ENCODE measurements around the gene BTAF1.

BTAF1 gene

DNA sequence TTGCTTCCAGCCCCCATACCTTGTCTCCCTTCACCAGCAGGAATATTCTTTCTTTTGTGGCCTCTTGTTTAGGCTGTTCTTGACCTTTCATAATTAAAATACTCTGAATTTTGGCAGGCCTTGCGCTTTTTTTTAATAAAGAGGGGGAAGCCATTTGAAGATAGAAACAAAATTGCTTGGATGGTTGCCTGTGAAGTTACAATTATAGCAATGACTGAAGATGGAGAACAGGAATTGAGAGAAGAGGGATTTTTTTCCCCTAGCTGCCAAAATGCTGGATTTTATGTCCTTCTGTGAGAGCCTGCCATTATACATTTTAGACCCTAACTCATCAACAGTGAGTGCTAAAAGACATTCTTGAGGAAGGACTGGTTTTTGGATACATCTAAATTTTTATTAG is 39.0 kb upstream of the BTAF1 start:
- no peak for DNase-seq
- Histone ChIP-seq H3K4me1 (ENCODE audit: control extremely low read depth in 1 of 4, control insufficient read depth in 4 of 4, insufficient read depth in 4 of 4, low read length in 3 of 4) (peaks cover 7 to 13% (median 12%) of the 10 kb centered on the region in 4 experiments), H3K27ac (ENCODE audit: insufficient read depth in 1 of 2, low read depth in 1 of 2, low read length in 2 of 2, poor library complexity in 1 of 2, severe bottlenecking in 2 of 2) (no peak overlapping the region), H3K4me3 (ENCODE audit: control insufficient read depth in 1 of 7, extremely low read depth in 1 of 7, insufficient read depth in 4 of 7, low read depth in 2 of 7, low read length in 6 of 7) (no peak overlapping the region), H3K9me3 (ENCODE audit: control extremely low read depth in 1 of 5, control insufficient read depth in 4 of 5, insufficient read depth in 2 of 5, low read depth in 1 of 5, low read length in 4 of 5) (peaks cover 0 to 2% (median 0%) of the 10 kb centered on the region in 5 experiments), H3K27me3 (replicated peaks in 2 of 5; ENCODE audit: control insufficient read depth in 4 of 5, insufficient read depth in 5 of 5, low read length in 4 of 5) (peaks cover 2 to 29% (median 8%) of the 10 kb centered on the region in 5 experiments), H3K36me3 (ENCODE audit: control insufficient read depth in 4 of 4, insufficient read depth in 4 of 4, low read length in 3 of 4) (no peaks in the 10 kb centered on the region)
- ChIA-PET POLR2A (no interaction called here), CTCF (interaction anchor here (0.6 to 1.5 kb wide), 3 partner anchors 14 to 28 kb away, joined by 3 to 4 read pairs (median 3); no protein-coding TSS in a partner anchor)
- 100% methylated on average over 1 of the region's 1 CpG for WGBS (ENCODE audit: insufficient coverage)

DNA sequence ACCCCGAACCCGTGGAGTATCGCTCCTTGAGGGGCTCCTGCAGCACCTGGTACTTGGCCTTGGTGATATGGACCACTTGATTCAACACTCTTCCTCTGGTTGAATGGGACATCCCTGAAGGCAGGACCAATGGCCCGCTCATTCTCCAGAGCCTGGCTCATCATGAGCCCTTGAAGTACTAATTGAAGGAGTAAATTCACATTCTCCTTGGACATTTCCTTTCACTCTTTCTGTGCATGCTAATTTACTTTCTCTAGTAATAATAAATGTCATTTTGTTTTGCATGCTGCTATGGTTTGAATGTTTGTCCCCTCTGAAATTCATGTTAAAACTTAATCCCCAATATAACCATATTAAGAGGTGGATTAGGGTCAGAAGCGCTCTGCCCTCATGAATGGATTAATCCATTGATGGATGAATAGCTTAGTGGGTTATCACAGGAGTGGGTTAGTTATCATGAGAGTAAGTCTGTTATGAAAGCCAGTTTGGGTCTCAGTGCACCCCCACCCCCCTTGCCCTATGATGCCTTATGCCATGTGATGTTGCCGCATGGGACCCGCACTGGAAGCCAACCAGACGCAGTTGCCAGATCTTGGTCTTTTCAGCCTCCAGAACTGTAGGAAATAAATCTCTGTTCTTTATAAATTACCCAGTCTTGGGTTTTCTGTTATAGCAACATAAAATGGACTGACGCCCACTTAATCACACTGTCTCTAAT is 38.0 kb upstream of the BTAF1 start:
- H3K9me3 ChIP-seq (ENCODE audit: control extremely low read depth in 1 of 5, control insufficient read depth in 4 of 5, insufficient read depth in 2 of 5, low read depth in 1 of 5, low read length in 4 of 5): peaks cover 0 to 2% (median 0%) of the 10 kb centered on the region in 5 experiments
- 98% methylated on average over 3 of the region's 9 CpGs for WGBS (ENCODE audit: insufficient coverage)
- peaks cover 2 to 36% (median 11%) of the 10 kb centered on the region in 5 experiments for H3K27me3 ChIP-seq (replicated peaks in 2 of 5; ENCODE audit: control insufficient read depth in 4 of 5, insufficient read depth in 5 of 5, low read length in 4 of 5)
- ChIA-PET CTCF (interaction anchor here (1.5 kb wide), 1 partner anchor 27 kb away, joined by 4 read pairs; no protein-coding TSS in a partner anchor), POLR2A (interaction anchor here (0.6 kb wide), 1 partner anchor 581 kb away, joined by 3 read pairs; no protein-coding TSS in a partner anchor)
- DNase-seq: no peak
- H3K4me1 ChIP-seq (ENCODE audit: control extremely low read depth in 1 of 4, control insufficient read depth in 4 of 4, insufficient read depth in 4 of 4, low read length in 3 of 4): peaks cover 7 to 13% (median 12%) of the 10 kb centered on the region in 4 experiments
- H3K36me3 ChIP-seq (ENCODE audit: control insufficient read depth in 4 of 4, insufficient read depth in 4 of 4, low read length in 3 of 4): no peaks in the 10 kb centered on the region
- H3K4me3 ChIP-seq (ENCODE audit: control insufficient read depth in 1 of 7, extremely low read depth in 1 of 7, insufficient read depth in 4 of 7, low read depth in 2 of 7, low read length in 6 of 7): no peak overlapping the region
- no peak overlapping the region for H3K27ac ChIP-seq (ENCODE audit: insufficient read depth in 1 of 2, low read depth in 1 of 2, low read length in 2 of 2, poor library complexity in 1 of 2, severe bottlenecking in 2 of 2)

DNA sequence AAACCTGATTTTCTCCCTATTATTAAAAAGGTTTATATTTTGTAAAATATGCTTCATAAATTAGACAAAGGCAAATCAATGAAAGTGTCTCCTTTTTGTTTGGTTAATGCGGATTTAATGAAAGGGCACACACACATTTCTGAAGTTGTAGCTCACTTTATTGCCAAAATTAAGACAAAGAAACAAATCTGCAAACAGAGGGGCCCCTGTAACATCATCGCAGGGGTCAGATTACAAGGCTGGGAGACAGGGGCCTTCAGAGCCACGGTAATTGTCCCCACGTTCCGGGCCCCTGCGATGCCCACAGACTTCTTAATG is 36.7 kb upstream of the BTAF1 start:
- WGBS (ENCODE audit: insufficient coverage): 11% methylated on average over 2 of the region's 6 CpGs
- H3K4me1 ChIP-seq (ENCODE audit: control extremely low read depth in 1 of 4, control insufficient read depth in 4 of 4, insufficient read depth in 4 of 4, low read length in 3 of 4): peaks cover 7 to 13% (median 12%) of the 10 kb centered on the region in 4 experiments
- DNase-seq: no peak
- peaks cover 2 to 37% (median 11%) of the 10 kb centered on the region in 5 experiments for H3K27me3 ChIP-seq (replicated peaks in 2 of 5; ENCODE audit: control insufficient read depth in 4 of 5, insufficient read depth in 5 of 5, low read length in 4 of 5)
- CTCF ChIA-PET: interaction anchor here (0.8 kb wide), 1 partner anchor 88 kb away, joined by 3 read pairs; no protein-coding TSS in a partner anchor
- no peaks in the 10 kb centered on the region for H3K36me3 ChIP-seq (ENCODE audit: control insufficient read depth in 4 of 4, insufficient read depth in 4 of 4, low read length in 3 of 4)
- H3K4me3 ChIP-seq (ENCODE audit: control insufficient read depth in 1 of 7, extremely low read depth in 1 of 7, insufficient read depth in 4 of 7, low read depth in 2 of 7, low read length in 6 of 7): peak overlapping the region in 5 of 7 experiments; percentile 57 to 75 (median 68)
- no peak overlapping the region for H3K27ac ChIP-seq (ENCODE audit: insufficient read depth in 1 of 2, low read depth in 1 of 2, low read length in 2 of 2, poor library complexity in 1 of 2, severe bottlenecking in 2 of 2)
- H3K9me3 ChIP-seq (ENCODE audit: control extremely low read depth in 1 of 5, control insufficient read depth in 4 of 5, insufficient read depth in 2 of 5, low read depth in 1 of 5, low read length in 4 of 5): no peaks in the 10 kb centered on the region
- POLR2A ChIA-PET: no interaction called here

DNA sequence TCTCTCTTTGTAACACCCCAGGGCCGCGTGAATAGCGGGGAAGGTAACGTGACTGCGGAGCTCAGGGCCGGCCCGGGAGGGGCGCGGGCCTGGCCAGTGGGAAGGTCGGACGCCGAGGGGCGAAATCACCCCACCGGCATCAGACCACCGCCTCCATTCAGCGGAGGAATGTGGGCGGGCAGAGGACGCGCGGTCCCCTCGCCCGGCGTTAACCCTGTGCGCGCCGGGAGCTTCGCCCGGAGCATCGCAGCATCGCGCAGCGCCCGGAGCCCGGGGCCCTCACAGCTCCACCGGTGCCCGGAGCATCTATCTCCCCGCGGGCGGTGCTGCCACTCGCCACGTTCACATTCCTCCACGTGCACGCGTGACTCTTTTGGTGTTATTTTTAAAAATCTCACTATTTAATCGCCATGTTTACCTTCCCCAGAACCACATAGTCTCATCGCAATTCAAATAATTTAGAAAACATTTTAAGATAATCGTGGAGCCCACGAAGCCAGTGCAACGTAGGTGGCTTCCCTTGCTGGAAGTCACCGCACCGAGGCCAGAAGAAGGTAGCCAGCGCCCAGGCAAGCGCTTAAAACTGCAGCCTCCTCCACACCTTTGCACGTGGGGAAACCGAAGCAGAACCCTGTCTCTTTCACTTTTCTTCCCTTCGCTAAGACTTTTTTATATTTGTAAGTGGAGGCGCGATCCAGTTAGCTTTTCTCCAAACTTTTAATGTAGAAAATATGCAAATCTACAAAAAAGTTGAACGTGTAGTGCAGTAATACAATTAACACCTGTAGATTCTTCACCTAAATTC is 36.1 kb upstream of the BTAF1 start:
- CTCF ChIA-PET: interaction anchor here (0.8 kb wide), 1 partner anchor 88 kb away, joined by 3 read pairs; no protein-coding TSS in a partner anchor
- Histone ChIP-seq H3K27me3 (replicated peaks in 2 of 5; ENCODE audit: control insufficient read depth in 4 of 5, insufficient read depth in 5 of 5, low read length in 4 of 5) (peaks cover 2 to 37% (median 11%) of the 10 kb centered on the region in 5 experiments), H3K4me3 (ENCODE audit: control insufficient read depth in 1 of 7, extremely low read depth in 1 of 7, insufficient read depth in 4 of 7, low read depth in 2 of 7, low read length in 6 of 7) (peak overlapping the region in 6 of 7 experiments; percentile 57 to 75 (median 69)), H3K27ac (ENCODE audit: insufficient read depth in 1 of 2, low read depth in 1 of 2, low read length in 2 of 2, poor library complexity in 1 of 2, severe bottlenecking in 2 of 2) (no peak overlapping the region), H3K4me1 (ENCODE audit: control extremely low read depth in 1 of 4, control insufficient read depth in 4 of 4, insufficient read depth in 4 of 4, low read length in 3 of 4) (peaks cover 7 to 13% (median 12%) of the 10 kb centered on the region in 4 experiments), H3K9me3 (ENCODE audit: control extremely low read depth in 1 of 5, control insufficient read depth in 4 of 5, insufficient read depth in 2 of 5, low read depth in 1 of 5, low read length in 4 of 5) (no peaks in the 10 kb centered on the region), H3K36me3 (ENCODE audit: control insufficient read depth in 4 of 4, insufficient read depth in 4 of 4, low read length in 3 of 4) (no peaks in the 10 kb centered on the region)
- POLR2A ChIA-PET: interaction anchor here (0.6 kb wide), 1 partner anchor 51 kb away, joined by 3 read pairs; no protein-coding TSS in a partner anchor
- peak; percentile 21 to 58 (median 29) for DNase-seq
- WGBS (ENCODE audit: insufficient coverage): 0% methylated on average over 36 of the region's 59 CpGs

DNA sequence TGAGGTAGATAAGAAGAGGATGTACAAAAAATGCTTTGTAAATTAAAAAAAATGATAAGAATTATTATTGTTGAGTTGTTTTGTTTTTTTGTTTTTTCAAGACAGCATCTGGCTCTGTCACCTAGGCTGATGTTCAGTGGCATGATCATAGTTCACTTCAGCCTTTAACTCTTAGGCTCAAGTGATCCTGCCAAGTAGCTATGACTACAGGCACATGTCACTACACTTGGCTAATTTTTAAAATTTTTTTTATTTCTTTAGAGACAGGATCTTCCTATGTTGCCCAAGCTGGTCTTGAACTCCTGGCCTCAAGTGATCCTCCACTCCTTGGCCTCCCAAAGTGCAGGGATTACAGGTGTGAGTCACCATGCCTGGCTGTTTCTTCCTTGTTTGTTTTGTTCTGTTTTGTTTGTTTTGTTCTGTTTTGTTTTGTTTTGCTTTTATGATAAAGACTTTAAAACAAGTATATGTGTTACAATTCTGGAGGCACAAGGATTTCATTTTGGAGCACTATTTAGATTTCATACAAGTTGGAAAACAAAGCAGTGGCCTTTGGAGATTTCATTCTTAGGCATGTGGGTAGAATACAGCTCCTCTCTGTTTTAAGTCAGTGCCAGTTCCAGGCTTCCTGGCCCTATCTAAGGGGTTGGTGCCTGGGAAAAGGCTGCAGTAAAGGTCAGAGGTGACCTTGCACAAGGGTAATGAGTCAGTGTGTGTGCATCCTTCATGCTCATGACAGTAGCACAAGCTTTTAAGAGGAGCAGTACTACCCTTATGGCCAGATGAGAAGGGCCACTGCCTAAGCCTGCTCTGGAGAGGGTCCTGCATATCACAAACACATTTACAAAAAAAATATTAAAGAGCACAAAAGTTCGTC is 32.2 kb upstream of the BTAF1 start:
- peaks cover 2 to 32% (median 11%) of the 10 kb centered on the region in 5 experiments for H3K27me3 ChIP-seq (replicated peaks in 2 of 5; ENCODE audit: control insufficient read depth in 4 of 5, insufficient read depth in 5 of 5, low read length in 4 of 5)
- no peaks in the 10 kb centered on the region for H3K9me3 ChIP-seq (ENCODE audit: control extremely low read depth in 1 of 5, control insufficient read depth in 4 of 5, insufficient read depth in 2 of 5, low read depth in 1 of 5, low read length in 4 of 5)
- H3K27ac ChIP-seq (ENCODE audit: insufficient read depth in 1 of 2, low read depth in 1 of 2, low read length in 2 of 2, poor library complexity in 1 of 2, severe bottlenecking in 2 of 2): no peak overlapping the region
- no peaks in the 10 kb centered on the region for H3K36me3 ChIP-seq (ENCODE audit: control insufficient read depth in 4 of 4, insufficient read depth in 4 of 4, low read length in 3 of 4)
- CTCF ChIA-PET: interaction anchor here (1.0 kb wide), 1 partner anchor 9 kb away, joined by 4 read pairs; no protein-coding TSS in a partner anchor
- H3K4me3 ChIP-seq (ENCODE audit: control insufficient read depth in 1 of 7, extremely low read depth in 1 of 7, insufficient read depth in 4 of 7, low read depth in 2 of 7, low read length in 6 of 7): no peak overlapping the region
- peaks cover 7 to 13% (median 12%) of the 10 kb centered on the region in 4 experiments for H3K4me1 ChIP-seq (ENCODE audit: control extremely low read depth in 1 of 4, control insufficient read depth in 4 of 4, insufficient read depth in 4 of 4, low read length in 3 of 4)
- POLR2A ChIA-PET: no interaction called here
- no peak for DNase-seq
- 100% methylated on average over 1 of the region's 1 CpG for WGBS (ENCODE audit: insufficient coverage)

DNA sequence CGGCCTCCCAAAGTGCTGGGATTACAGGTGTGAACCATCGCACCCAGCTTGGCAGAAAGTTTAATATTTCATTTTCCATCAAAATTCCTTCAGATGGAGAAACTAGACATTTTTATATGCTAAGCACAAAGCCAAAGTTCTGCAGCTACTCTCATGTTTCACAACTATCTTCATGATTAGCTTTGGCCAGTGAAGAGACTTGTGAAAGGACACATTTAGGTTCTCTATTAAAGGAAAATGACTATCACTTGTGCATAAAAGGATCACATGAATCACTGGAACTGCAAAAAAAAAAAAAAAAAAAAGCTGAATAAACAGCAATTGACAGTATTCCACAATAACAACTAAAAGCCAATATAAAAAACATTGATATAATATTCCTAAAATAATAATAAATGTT is 30.5 kb upstream of the BTAF1 start:
- ChIA-PET POLR2A (interaction anchor here (0.7 kb wide), 1 partner anchor 545 kb away, joined by 3 read pairs; no protein-coding TSS in a partner anchor), CTCF (no interaction called here)
- no peak for DNase-seq
- Histone ChIP-seq H3K36me3 (ENCODE audit: control insufficient read depth in 4 of 4, insufficient read depth in 4 of 4, low read length in 3 of 4) (no peaks in the 10 kb centered on the region), H3K4me3 (ENCODE audit: control insufficient read depth in 1 of 7, extremely low read depth in 1 of 7, insufficient read depth in 4 of 7, low read depth in 2 of 7, low read length in 6 of 7) (no peak overlapping the region), H3K27ac (ENCODE audit: insufficient read depth in 1 of 2, low read depth in 1 of 2, low read length in 2 of 2, poor library complexity in 1 of 2, severe bottlenecking in 2 of 2) (no peak overlapping the region), H3K27me3 (replicated peaks in 2 of 5; ENCODE audit: control insufficient read depth in 4 of 5, insufficient read depth in 5 of 5, low read length in 4 of 5) (peaks cover 0 to 20% (median 6%) of the 10 kb centered on the region in 5 experiments), H3K4me1 (ENCODE audit: control extremely low read depth in 1 of 4, control insufficient read depth in 4 of 4, insufficient read depth in 4 of 4, low read length in 3 of 4) (peaks cover 0 to 1% (median under 1%) of the 10 kb centered on the region in 4 experiments), H3K9me3 (ENCODE audit: control extremely low read depth in 1 of 5, control insufficient read depth in 4 of 5, insufficient read depth in 2 of 5, low read depth in 1 of 5, low read length in 4 of 5) (no peaks in the 10 kb centered on the region)
- 100% methylated on average over 1 of the region's 2 CpGs for WGBS (ENCODE audit: insufficient coverage)
